Stimulated activated CD8-positive, alpha-beta memory T cell treated with anti-CD3 and anti-CD28 coated beads, Interleukin-4, amount 100 ng/mL, for 48 hours (primary cell): ENCODE results near the gene UBL4B.

Source experiments
- DNase-seq: peaks from one replicate; pipeline ENCODE4 v3.0.0-alpha.2; 2020

UBL4B gene

GRCh38 chr1:110118636-110119396, 6.6 kb downstream of the UBL4B start:
- DNase-seq: peak; percentile 47

- no peak for DNase-seq
These were observed 7.6 kb downstream of the UBL4B start for GRCh38 chr1:110119843-110120242.

GRCh38 chr1:110120960-110121561, 8.8 kb downstream of the UBL4B start:
- DNase-seq: no peak

GRCh38 chr1:110123224-110123623, 11.0 kb downstream of the UBL4B start:
- DNase-seq: no peak

- DNase-seq: no peak
These were observed 13.6 kb downstream of the UBL4B start for GRCh38 chr1:110125810-110126209.

- DNase-seq: no peak
These were observed 17.9 kb downstream of the UBL4B start for GRCh38 chr1:110130113-110130591.

- DNase-seq: no peak
These were observed 18.7 kb downstream of the UBL4B start for GRCh38 chr1:110130989-110131388.

- no peak for DNase-seq
These were observed 20.4 kb downstream of the UBL4B start for GRCh38 chr1:110132682-110133081.

GRCh38 chr1:110133436-110133835, 21.2 kb downstream of the UBL4B start:
- DNase-seq: no peak

- no peak for DNase-seq
These were observed 21.9 kb downstream of the UBL4B start for GRCh38 chr1:110134050-110134595.

GRCh38 chr1:110135246-110135645, 23.0 kb downstream of the UBL4B start:
- no peak for DNase-seq

GRCh38 chr1:110135666-110136065, 23.4 kb downstream of the UBL4B start:
- DNase-seq: no peak

- DNase-seq: peak; percentile 34
These were observed 24.7 kb downstream of the UBL4B start for GRCh38 chr1:110136911-110137310.

- no peak for DNase-seq
These were observed 26.7 kb downstream of the UBL4B start for GRCh38 chr1:110138956-110139355.

- DNase-seq: no peak
These were observed 32.1 kb downstream of the UBL4B start for GRCh38 chr1:110144366-110144765.

- DNase-seq: no peak
These were observed 36.7 kb downstream of the UBL4B start for GRCh38 chr1:110148961-110149360.

- DNase-seq: peak; percentile 77
These were observed 38.3 kb downstream of the UBL4B start, which contains the start of gene SLC6A17 for GRCh38 chr1:110150330-110151174. Gene SLC6A17 (plus strand): TSS chr1:110150494. CDS start chr1:110166930, 16,436 bp downstream.

- no peak for DNase-seq
These were observed 39.0 kb downstream of the UBL4B start for GRCh38 chr1:110151175-110151669.

- DNase-seq: no peak
These were observed 40.0 kb downstream of the UBL4B start for GRCh38 chr1:110152133-110152785.

- no peak for DNase-seq
These were observed 41.2 kb downstream of the UBL4B start for GRCh38 chr1:110153407-110153950.

- DNase-seq: peak; percentile 74
These were observed 43.8 kb downstream of the UBL4B start for GRCh38 chr1:110155878-110156522.
